DMS79 (cell line): ENCODE results near the gene WDR33.

Source experiments
- DNase-seq: peaks from one replicate; lab custom pipeline; 2025; lab: John Stamatoyannopoulos, UW

WDR33 gene

DNA sequence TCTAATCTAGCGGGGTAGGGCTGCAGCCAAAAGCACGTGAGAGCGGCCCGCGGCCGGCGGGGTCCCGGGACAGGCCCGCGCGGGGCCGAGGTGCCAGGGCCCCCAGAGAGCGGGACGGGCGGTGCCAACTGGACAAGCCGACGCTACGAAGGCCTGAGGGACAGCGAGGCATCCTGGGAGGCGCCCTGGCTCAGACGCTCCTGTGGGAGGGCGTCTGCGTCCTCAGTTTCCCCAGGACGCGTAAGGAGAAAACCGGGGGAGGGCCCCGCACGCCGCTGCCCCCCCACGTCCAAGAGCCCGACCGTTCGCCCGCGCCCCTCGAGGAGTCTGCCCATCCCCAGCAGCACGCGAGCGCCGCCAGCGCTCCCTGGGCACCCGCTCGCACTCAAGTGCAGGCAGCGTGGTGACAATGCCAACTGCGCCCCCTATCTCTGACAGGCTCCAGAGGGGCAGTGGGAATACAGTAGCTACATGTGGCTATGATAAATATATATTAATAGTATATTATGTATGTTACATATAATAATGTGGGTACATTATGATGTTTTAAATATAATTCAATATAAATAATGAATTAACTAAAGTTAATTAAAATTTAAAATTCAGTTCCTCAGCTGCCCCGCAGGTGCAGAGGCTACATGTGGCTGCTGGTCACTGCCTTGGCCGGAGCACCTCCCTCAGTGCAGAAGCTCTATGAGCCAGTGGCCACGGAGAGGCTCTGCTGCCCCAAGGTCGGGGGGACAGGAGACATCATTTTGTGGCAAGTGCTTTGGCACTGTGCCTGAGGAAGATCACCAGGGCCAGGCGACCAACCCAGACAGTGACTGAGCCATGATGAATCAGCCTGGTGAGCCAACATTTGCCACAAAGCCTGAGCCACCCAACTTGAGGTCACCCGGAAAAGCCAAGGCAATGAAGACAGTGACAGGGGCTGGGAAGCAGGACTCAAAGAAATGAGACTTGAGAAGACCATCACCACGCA, 115.2 kb downstream of the WDR33 start:
- DNase-seq: peak; percentile 46

DNA sequence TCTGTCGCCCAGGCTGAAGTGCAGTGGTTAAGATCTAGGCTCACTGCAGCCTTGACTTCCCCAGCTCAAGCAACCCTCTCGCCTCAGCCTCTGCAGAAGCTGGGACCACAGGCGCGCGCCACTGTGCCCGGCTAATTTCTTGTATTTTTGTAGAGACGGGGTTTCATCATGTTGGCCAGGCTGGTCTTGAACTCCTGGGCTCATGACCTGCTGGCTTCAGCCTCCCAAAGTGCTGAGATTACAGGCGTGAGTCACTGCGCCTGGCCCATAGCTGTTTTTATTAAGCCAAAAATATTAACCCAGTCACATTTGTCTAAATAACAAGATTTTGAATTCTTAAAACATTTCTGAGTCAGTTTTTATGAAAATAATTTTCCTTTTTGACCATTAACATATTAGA, 116.0 kb downstream of the WDR33 start:
- no peak for DNase-seq

DNA sequence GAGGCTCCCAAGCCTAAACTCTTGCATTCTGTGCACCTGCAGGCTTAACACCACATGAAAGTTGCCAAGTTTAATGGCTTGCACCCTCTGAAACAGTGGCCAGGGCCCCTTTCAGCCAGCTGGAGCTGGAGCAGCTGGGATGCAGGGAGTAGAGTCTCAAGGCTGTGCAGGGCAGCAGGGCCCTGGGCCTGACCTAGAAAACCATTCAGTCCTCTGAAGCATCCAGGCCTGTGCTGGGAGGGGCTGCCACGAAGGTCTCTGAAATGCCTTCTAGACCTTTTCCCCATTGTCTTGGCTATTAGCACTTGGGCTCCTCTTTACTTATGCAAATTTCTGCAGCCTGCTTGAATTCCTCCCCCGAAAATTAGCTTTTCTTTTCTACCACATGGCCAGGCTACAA, 120.3 kb downstream of the WDR33 start:
- no peak for DNase-seq

DNA sequence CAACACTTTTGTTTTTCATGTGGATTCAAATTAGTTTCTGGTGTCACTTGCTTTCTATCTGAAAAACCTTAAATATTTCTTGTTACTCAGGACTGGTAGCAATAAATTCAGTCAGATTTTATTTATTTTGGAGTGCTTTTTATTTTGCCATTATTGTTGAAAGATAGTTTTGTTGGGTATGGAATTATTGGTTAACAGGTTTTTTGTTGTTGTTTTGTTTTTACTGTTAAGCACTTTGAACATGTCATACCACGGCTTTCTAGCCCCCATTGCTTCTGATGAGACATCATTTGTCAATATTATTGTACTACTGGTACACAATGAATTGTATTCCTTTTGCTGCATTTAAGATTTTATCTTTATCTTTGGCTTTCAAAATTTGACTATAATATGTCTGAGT, 122.6 kb downstream of the WDR33 start:
- no peak for DNase-seq

DNA sequence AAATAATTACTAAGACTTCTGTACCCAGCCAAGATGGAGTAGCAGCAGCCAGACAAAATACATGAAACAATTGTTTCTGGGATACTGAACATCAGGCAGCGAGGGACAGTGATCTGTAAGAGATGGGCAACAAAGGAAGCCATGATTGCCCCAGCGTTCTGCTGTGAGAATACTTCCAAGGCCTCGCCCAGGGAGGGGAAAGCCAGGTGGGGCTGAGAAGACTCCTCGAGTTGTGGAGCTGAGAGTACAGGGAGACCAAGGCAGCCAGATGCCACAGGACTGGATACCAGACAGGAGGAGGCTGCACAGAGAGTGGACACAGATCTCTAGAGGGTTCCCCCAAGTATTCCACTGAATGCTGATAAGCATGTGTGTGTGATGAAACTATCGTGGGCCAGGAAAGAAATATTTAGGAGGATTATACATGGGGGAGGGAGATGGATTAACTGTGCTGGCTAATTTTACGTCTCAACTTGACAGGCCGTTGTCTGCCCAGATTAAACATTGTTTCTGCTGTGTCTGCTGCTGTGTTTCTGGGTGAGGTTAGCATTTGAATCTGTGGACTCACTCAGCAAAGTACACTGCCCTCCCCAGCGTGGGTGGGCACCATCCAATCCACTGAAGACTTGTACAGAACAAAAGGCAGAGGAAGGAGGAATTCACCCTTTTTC, 125.4 kb downstream of the WDR33 start:
- DNase-seq: no peak

DNA sequence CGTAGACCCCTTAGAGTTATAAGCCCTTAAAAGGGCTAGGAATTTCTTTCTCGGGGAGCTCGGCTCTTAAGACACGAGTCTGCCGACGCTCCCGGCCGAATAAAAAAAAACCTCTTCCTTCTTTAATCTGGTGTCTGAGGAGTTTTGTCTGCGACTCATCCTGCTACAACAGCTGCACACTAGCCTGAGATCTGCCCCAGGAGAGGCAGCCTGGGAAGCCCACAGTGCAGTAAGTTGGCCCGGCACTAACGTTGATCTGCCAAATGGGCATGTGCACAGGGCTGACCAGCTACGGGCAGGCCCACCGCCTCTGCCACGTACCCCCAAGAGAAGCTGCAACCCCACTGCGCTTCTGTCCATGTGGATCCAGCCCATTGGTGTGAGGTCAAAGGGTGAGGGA, 127.2 kb downstream of the WDR33 start:
- no peak for DNase-seq

DNA sequence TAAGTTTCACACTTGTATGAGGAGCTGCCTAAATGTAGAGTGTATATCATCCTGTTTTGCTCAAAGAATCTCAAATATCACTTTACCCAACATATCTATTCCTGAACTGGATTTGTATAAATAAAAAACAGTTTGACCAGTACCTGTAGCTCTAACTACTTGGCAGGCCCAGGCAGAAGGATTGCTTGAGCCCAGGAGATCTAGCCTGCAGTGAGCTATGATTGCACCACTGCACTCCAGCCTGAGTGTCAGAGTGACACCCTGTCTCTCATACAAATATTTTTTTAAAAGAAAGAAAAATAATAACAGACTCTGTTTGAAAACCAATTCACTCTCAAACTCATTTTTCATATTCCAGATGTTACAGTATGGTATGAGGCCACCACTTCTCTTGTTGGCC, 127.9 kb downstream of the WDR33 start:
- DNase-seq: no peak

DNA sequence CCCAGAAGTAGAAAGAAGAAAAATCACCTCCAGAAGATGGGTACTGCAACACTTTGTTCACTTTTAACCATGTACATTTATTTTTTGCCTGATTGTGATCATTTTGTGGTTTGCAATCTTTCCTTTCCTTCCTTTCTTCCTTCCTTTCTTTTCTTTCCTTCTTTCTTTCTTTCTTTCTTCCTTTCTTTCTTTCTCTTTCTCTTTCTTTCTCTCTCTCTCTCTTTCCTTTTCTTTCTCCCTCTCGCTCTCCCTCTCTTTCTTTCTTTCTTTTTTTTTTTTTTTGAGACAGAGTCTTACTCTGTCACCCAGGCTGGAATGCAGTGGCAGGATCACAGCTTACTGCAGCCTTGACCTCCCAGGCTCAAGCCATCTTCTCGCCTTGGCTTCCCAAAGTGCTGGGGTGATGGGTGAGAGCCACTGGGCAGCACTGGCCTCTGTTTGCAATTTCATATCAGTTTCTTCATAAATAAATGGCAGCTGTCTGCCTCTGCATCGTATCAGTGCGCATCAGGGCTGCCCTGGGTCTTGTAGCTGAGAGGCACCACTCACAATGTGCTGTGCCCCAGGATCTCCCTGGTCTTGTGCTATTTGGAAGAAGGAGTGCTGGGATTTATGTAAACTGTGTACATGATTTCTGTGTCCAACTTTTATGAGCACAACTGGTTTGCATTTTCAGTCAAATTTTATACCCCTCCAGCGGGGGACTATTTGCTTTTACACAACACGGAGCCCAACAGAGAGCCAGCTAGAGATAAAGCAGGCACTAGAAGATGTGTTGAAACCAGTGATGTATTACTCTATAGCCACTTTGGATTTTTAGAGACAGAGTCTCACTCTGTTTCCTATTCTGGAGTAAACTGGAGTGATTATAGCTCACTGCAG, 128.8 kb downstream of the WDR33 start:
- DNase-seq: no peak

DNA sequence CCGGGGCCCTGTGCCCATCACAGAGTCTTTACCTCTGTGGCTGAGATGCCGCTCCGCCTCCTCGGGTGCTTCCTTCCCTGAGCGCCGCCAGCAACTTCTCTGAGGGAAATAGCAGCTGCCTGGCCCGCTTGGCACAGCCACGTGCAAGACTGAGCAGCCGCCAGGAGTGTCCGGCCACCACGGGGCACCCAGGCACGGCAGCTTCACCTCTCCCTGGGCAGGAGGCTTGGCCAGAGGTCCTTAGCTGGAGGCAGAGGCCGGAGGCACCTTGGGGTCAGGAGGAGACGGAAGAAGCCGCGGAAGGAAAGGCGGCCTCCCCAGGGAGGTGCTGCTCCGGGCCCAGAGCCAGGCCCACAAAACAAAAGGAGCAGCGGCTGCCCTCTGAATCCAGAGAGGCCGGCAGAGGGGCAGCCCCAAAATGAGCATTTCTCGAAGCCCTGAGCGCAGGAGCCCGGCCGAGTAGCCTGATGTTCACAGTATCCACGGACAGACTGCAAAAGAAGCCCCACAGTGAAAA, 129.6 kb downstream of the WDR33 start:
- no peak for DNase-seq

DNA sequence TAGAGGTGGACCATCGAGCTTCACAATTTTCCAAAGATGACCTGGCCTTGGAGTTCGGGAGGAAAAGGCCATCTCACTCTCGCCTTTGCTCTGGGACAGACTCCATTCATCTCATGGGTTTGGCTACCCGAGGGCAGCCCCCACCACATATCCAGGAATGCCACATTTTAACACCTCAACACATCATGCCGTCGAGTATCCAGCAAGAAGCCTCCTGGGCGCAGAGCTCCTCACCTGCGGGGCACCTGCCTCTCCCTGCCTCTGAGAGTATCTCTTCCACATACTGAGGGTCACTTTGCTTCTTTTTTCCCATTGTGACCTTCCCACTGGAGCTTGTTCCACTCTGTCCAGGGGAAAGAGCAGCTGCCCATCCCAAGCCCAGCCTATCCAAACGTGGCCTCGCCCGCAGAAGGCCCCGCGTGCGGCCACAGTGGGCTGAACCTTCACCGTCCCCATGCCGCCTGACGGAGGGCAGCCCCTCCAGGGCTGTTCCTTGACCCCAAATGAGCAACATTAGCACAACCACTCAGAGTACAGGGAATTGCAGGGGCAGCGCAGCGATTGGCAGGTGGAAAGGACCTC, 130.2 kb downstream of the WDR33 start:
- DNase-seq: no peak

DNA sequence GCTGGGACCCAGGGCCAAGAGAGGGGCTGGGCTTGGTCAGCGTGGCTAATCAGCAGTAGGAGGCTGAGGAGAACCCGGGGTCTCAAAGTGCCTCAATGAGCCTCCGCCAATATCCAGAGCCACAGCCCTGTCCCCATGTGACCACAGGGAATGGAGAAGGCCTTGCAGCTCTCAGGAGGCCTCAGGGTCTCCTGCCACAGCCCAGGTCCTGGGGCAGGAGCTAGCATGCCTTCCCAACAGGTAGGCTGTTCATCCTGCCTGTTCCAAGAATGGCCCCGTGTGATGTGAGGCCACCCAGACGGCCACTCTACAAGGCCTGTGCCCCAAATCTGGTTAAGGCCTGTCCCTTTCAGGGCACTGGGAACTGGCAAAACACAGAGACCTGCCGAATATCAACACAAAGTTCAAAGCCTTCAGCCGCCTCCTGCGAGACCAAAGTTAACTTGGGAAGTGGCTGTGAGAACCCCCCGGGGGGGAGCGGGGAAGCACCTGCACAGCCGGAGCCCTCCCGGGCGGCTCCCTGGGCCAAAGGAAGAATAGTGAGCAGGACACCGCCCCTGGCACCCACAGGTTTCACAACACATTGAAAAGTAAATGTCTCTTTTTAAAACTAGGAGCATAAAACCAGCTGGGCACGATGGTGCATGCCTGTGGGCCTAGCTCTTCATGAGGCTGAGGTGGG, 131.2 kb downstream of the WDR33 start:
- DNase-seq: no peak

DNA sequence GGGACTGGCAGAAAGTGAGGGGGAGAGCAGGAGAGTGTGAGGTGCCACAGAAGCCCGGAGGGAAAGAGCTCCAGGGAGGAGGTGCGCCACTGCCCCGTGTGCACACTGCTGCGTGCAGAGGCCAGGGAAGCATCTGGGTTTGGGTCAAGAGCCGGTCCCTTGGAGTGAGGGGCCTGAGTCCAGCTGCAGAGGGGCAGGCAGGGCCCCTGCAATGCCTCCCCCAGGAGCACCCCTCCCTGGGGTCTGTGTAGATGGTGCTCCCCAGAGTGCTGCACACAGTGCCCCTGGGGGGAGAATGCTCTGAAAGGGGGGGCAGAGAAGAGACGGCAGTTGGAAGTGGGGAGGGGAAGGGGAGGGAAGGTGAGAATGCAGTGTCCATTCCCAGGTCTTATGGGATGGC, 132.0 kb downstream of the WDR33 start:
- DNase-seq: no peak

DNA sequence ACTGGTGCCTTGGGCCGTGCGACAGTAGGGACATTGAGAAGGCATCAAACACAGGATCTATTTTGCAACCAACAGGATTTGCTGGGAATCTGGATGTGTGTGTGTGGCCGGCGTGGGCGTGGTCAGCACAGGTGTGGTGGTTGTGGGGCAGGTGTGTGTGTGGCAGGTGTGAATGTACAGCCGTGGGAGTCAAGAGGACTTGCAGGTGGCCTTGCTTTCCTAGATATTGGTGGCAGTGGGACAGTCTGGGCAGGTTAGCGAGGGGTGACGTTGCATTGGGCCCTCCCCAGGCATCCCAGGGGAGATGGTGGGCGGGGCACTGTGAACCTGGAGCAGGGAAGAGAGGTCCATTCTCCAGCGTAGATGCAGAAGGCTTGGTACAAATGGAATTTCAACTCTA, 132.4 kb downstream of the WDR33 start:
- DNase-seq: no peak

DNA sequence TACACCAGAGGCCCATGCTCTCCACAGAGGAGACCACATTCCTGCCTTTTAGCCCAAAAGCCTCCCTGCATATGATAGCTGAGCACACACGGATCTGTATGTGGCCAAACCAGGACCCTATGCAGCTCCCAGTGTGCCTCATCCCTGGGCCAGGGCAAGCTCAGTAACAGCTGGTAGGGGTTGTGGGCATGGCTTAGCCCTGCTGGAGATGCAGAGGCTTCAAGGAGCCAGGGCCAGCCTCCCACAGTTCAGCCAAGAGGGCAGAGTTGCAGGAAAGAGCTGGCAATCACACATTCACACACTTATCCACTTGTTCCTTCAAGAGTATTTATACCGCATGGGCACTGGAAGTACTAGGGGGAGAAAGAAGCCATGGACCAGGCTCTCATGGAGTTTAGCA, 134.1 kb downstream of the WDR33 start:
- no peak for DNase-seq

DNA sequence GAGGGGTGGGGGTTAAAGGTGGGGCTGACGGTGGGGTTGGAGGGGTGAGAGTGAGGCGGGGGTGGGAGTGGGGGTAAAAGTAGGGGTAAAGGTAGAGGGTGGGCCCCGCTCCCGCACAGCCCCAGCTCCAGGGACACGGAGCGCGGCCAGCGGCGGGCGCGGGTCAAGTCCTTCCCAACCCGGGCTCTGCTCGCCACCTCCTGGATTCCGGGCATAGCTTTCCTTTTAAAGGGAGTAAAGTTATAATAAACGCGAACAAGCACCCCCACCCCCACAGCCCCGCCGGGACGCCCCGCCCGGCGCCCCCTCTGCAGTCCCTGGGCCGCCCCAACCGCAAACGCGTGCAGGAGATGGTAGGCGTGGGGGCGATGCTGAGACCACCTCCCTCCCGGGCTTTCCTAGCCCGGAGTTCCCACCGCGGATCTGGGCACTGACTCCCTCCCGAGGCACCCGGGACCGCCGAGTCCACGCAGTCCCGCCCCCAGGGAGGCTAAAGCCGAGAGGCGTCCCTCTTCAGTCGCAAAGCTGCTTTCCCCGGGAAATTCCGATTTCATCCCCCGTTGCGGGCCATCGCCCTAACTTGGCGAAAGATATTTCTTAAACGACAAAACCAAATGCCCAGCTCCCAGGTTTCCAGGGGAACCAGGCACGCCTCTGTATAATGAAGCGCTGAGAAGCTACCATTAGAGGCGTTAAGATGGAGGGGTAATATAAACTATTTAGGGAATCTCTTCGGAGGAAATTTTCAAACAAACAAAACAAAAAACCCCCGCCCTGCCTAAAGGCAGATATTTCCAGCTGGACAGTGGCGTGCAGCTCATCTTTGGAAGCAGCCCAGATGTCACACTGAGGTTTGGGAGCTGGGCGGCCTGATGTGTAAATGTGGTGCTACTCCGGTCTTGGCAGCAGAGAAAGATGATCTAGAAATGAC, 135.4 kb downstream of the WDR33 start, which contains the start of gene LIMS2:
Gene LIMS2 (minus strand): TSS at position 200 of the 931 bp plus-strand sequence. CDS start 506 bp downstream, outside the sequence.
- no peak for DNase-seq

DNA sequence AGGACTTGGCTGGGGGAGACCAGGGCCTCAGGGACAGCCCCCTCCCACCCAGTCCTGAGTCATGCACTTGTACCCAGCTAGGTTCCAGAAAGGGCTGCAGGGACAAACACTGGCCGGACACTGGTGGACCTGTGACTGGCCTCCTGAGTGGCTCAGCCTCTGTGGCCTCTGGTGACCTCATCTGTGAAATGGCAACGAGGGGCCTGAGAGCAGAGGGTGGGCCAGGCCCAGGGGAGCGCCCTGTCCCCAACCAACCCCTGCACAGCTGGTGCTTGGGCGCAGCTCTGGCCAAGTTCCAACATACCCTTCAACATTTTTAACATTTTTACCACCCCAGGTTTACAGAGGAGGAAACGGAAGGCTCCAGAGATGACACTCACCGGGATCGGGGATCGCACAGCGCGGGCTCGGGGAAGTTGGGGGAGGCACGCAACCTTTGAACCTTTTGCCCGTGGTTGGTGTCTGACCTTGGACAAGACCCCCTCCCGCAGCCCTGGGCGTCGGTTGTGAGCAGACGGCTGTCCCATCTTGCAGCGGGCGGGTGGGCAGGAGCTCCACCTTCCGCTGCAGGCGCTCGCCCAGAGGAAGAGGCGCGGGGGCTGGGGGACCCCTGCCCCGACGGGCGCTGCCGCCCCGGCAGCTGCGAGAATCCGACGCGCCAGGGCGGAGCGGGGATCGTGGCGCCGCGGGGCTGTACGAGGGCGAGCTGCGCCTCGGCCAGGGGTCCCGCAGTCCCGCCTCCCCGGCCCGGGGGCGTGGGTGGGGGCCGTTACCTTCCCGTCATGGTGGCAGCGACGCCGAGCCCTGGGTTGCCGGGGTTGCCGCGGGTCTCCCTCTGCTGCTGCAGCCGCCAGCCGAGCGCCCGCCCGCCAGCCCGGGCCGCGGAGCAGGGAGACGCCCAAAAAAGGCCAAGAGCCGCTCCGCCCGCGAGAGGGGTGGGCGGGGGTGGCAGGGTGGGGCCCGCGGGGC, 136.4 kb downstream of the WDR33 start:
- no peak for DNase-seq

DNA sequence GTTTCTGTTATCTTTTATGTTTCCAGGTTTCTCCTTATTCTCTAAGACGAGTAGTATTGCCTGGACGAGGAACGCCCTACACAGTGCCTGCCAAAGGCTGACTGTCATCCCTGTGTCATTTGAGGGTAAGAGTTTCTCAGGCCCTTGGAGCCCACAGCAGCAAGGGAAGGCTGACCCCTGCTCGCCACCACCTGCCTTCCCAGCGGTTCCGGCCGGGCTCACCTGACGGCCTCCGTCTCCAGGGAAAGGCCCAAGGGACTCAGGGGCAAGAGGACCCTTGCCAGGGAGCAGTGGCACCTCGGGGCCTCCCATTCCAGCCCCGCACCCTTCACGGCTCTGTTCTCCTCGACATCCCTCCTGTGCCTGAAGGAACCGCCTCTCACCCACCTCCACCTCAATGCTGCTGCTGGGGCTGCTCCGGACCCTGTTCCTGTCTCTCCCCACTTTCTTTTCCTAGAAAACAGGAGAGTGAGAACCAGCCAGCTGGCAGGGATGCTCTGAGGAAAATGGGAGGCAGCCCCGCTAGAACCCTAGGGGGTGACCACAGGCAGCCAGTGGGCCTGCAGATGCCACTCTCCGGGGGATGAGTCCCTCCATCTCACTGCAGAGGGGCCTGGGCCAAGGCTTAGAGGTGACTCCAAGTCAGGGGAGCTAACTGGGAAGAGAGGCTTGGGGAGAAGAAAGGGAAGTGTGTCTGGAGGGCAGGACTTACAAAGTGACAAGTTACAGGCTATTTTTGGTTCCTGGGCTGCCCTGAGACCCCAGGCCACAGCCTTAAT, 137.5 kb downstream of the WDR33 start:
- no peak for DNase-seq
